ENCODE results near the gene VCAN.

VCAN gene

DNA sequence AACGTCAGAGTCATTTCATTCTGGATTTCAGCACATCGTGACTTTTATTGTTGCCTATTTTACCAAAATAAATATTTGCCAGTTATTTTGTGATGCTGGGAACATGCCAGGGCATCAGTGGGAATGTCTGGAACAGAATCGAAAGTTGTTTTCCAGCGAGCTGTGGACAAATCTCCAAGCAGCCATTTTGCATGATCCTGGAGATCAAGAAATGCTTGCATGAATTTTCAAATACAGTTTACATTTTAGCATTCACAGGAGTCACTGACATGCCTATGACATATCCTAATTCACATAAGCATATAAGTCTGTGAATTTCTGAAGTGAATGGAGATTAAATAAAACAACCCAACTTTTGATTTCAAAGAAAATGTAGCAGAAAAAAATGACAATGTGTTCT, 119.4 kb downstream of the VCAN start (continued):
- TF ChIP-seq, protein P1, sequence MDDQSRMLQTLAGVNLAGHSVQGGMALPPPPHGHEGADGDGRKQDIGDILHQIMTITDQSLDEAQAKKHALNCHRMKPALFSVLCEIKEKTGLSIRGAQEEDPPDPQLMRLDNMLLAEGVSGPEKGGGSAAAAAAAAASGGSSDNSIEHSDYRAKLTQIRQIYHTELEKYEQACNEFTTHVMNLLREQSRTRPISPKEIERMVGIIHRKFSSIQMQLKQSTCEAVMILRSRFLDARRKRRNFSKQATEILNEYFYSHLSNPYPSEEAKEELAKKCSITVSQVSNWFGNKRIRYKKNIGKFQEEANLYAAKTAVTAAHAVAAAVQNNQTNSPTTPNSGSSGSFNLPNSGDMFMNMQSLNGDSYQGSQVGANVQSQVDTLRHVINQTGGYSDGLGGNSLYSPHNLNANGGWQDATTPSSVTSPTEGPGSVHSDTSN (CRISPR knock-in tag; IDR thresholded peaks at IDR 0.05): no peak

DNA sequence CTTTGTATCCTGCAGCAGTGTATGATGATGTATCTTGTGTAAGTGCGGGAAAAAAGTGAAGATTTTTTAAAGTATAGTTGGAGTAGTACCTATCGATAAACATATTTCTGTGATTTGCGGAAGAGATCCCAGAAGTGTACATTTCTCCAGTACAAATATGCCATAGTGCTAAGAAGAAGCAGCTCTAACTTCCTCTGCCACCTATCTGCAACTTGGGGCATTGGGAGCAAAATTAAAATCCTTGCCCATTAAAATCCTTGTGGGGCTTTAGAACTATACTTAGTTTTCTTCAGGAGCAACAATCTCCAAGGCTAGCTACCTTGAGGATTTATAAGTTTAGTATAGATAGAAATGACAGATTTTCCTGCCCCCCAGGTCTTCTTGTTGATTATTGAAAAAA, 123.7 kb downstream of the VCAN start:
- ChIA-PET CTCF (interaction anchor here (1.3 kb wide), 1 partner anchor 13 kb away, joined by 7 read pairs; no protein-coding TSS in a partner anchor), POLR2A (no interaction called here)
- no peaks in the 10 kb centered on the region for H3K9me3 ChIP-seq (ENCODE audit: control insufficient read depth, insufficient read depth, low read depth, low read length)
- no peak overlapping the region for H3K27ac ChIP-seq (ENCODE audit: extremely low read depth, low read depth, low read length)
- no peaks in the 10 kb centered on the region for H3K36me3 ChIP-seq (ENCODE audit: control insufficient read depth in 2 of 2, insufficient read depth in 1 of 2, low read length in 2 of 2)
- no peak overlapping the region for H3K4me3 ChIP-seq (ENCODE audit: low read depth, low read length)
- TF ChIP-seq ZNF600 (tag by site-specific recombination; IDR thresholded peaks at IDR 0.05) (no peak), GLI2 (tag by site-specific recombination; IDR thresholded peaks at IDR 0.05; ENCODE audit: borderline replicate concordance, low read depth) (no peak), ZNF302 (tag by site-specific recombination; IDR thresholded peaks at IDR 0.05; ENCODE audit: low read depth) (no peak), FEZF1 (tag by site-specific recombination; IDR thresholded peaks at IDR 0.05) (no peak), GFI1B (tag by site-specific recombination; IDR thresholded peaks at IDR 0.05) (no peak), ZNF202 (tag by site-specific recombination; IDR thresholded peaks at IDR 0.05; ENCODE audit: borderline replicate concordance) (no peak)
- TF ChIP-seq, protein P2, sequence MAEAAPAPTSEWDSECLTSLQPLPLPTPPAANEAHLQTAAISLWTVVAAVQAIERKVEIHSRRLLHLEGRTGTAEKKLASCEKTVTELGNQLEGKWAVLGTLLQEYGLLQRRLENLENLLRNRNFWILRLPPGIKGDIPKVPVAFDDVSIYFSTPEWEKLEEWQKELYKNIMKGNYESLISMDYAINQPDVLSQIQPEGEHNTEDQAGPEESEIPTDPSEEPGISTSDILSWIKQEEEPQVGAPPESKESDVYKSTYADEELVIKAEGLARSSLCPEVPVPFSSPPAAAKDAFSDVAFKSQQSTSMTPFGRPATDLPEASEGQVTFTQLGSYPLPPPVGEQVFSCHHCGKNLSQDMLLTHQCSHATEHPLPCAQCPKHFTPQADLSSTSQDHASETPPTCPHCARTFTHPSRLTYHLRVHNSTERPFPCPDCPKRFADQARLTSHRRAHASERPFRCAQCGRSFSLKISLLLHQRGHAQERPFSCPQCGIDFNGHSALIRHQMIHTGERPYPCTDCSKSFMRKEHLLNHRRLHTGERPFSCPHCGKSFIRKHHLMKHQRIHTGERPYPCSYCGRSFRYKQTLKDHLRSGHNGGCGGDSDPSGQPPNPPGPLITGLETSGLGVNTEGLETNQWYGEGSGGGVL (tag by site-specific recombination; IDR thresholded peaks at IDR 0.05): no peak
- no peaks in the 10 kb centered on the region for H3K4me1 ChIP-seq (ENCODE audit: control insufficient read depth, insufficient read depth, low read length)

DNA sequence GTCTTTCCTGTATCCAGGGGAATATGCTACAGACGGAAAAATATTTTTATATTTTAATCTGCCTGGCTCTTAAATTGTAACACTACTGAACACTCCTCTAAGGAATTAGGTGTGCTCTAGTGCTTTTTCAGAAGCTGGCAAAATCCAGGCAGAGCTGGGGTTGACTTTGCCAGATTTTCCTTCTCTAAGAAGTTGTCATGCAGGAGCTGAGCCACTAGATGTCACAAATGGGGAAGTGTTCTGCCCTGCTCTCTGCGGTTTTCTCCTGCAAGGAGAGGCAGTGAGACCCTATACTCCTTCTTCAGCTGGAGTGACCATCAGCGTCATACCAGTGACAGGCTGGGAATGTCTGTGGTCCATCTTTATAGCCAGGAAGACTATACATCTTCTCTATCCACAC, 136.6 kb downstream of the VCAN start:
- Histone ChIP-seq H3K4me3 (ENCODE audit: low read depth, low read length) (no peak overlapping the region), H3K36me3 (ENCODE audit: control insufficient read depth in 2 of 2, insufficient read depth in 1 of 2, low read length in 2 of 2) (no peaks in the 10 kb centered on the region), H3K4me1 (ENCODE audit: control insufficient read depth, insufficient read depth, low read length) (no peaks in the 10 kb centered on the region), H3K9me3 (ENCODE audit: control insufficient read depth, insufficient read depth, low read depth, low read length) (no peaks in the 10 kb centered on the region), H3K27ac (ENCODE audit: extremely low read depth, low read depth, low read length) (no peak overlapping the region)
- ChIA-PET POLR2A (no interaction called here), CTCF (interaction anchor here (0.6 to 1.8 kb wide), 18 partner anchors 12 to 1508 kb away, joined by 3 to 7 read pairs (median 3); no protein-coding TSS in a partner anchor)
- no peak for TF ChIP-seq ZNF777 (tag by site-specific recombination; IDR thresholded peaks at IDR 0.05; ENCODE audit: borderline replicate concordance)
- TF ChIP-seq IKZF3 (tag by site-specific recombination; IDR thresholded peaks at IDR 0.05): 0 out of 2 replicates have a peak, but pooled peaks have one; percentile 18
- TF ChIP-seq ZNF248 (tag by site-specific recombination; IDR thresholded peaks at IDR 0.05): no peak
- TF ChIP-seq, protein P3, sequence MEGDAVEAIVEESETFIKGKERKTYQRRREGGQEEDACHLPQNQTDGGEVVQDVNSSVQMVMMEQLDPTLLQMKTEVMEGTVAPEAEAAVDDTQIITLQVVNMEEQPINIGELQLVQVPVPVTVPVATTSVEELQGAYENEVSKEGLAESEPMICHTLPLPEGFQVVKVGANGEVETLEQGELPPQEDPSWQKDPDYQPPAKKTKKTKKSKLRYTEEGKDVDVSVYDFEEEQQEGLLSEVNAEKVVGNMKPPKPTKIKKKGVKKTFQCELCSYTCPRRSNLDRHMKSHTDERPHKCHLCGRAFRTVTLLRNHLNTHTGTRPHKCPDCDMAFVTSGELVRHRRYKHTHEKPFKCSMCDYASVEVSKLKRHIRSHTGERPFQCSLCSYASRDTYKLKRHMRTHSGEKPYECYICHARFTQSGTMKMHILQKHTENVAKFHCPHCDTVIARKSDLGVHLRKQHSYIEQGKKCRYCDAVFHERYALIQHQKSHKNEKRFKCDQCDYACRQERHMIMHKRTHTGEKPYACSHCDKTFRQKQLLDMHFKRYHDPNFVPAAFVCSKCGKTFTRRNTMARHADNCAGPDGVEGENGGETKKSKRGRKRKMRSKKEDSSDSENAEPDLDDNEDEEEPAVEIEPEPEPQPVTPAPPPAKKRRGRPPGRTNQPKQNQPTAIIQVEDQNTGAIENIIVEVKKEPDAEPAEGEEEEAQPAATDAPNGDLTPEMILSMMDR (tag by site-specific recombination; IDR thresholded peaks at IDR 0.05): 0 out of 2 replicates have a peak, but pooled peaks have one; percentile 11
- TF ChIP-seq ZNF561 (tag by site-specific recombination; IDR thresholded peaks at IDR 0.05; ENCODE audit: borderline replicate concordance): 0 out of 2 replicates have a peak, but pooled peaks have one; percentile 36
- TF ChIP-seq ZNF654 (tag by site-specific recombination; IDR thresholded peaks at IDR 0.05; ENCODE audit: low read depth): peak; percentile 52

DNA sequence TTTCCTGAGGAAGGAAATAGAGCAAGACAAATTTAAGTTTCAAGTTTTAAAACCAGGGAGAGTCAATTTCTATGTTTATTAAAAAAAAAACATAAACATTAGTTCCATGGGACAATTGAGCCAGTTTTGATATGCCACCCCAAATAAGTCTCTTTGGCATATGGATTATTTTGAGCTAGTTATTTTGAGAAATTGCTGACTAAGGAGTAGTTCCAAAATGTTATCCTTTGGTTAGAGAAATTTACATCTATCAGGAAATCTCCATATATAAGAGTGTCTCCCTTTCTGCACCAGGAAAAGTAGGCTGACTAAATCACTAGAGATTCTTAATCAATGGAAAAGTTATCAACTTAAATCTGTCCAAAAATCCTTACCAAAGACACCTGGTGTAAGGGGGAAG, 143.3 kb downstream of the VCAN start:
- no peak overlapping the region for H3K4me3 ChIP-seq (ENCODE audit: low read depth, low read length)
- POLR2A ChIA-PET: no interaction called here
- CTCF ChIA-PET: interaction anchor here (0.6 to 1.0 kb wide), 2 partner anchors 13 to 29 kb away, joined by 3 to 4 read pairs; no protein-coding TSS in a partner anchor
- H3K9me3 ChIP-seq (ENCODE audit: control insufficient read depth, insufficient read depth, low read depth, low read length): no peaks in the 10 kb centered on the region
- H3K27ac ChIP-seq (ENCODE audit: extremely low read depth, low read depth, low read length): no peak overlapping the region
- TF ChIP-seq ZFP37 (tag by site-specific recombination; IDR thresholded peaks at IDR 0.05) (no peak), ZNF239 (tag by site-specific recombination; IDR thresholded peaks at IDR 0.05) (no peak)
- H3K4me1 ChIP-seq (ENCODE audit: control insufficient read depth, insufficient read depth, low read length): no peaks in the 10 kb centered on the region
- no peaks in the 10 kb centered on the region for H3K36me3 ChIP-seq (ENCODE audit: control insufficient read depth in 2 of 2, insufficient read depth in 1 of 2, low read length in 2 of 2)

Data from HEK293 (cell line).